Body of pancreas (tissue), 4 donors: ENCODE measurements around the gene ZBED6. TPM values are rescaled to one million over a fixed set of nuclear protein-coding genes. Genes with fewer than 3 reads are reported as not detected.

ENCODE experiments used
- ATAC-seq: fragments of 150-250 bp; one replicate; pipeline ENCODE4 v1.9.1; 2016
- DNase-seq, 4 donors: peaks; one replicate each; pipeline ENCODE4 v3.0.0-alpha.2; 2019
- H3K27ac ChIP-seq, 4 donors: fragments of 200-600 bp; sonication (generic); 1 replicate in 3 of 4; 2 replicates in 1 of 4; pipeline versions ENCODE4 v1.5.1 to v1.6.1; 2016 to 2019; ENCODE audit warnings: mild to moderate bottlenecking in 1 of 4, mixed read lengths in 1 of 4, moderate library complexity in 1 of 4
- H3K27me3 ChIP-seq, 2 donors: fragments of 200-600 bp; sonication (generic); one replicate each; pipeline ENCODE4 v1.6.0; 2016; ENCODE audit warnings: mild to moderate bottlenecking in 1 of 2
- H3K36me3 ChIP-seq, 2 donors: fragments of 200-600 bp; sonication (generic); replicated peaks in 1 of 2; 2 replicates each; pipeline ENCODE4 v1.5.1; 2016; ENCODE audit warnings: low read depth in 2 of 2; ENCODE audit not compliant: insufficient read depth in 1 of 2
- H3K4me1 ChIP-seq: fragments of 200-600 bp; sonication (generic); one replicate; pipeline ENCODE4 v1.6.0; 2016
- H3K4me3 ChIP-seq, 2 donors: fragments of 200-600 bp; sonication (generic); 1 replicate in 1 of 2; 2 replicates in 1 of 2; pipeline ENCODE4 v1.5.1; 2016 to 2019
- H3K9me3 ChIP-seq, 3 donors: fragments of 200-600 bp; sonication (generic); 1 replicate in 2 of 3; 2 replicates in 1 of 3; pipeline ENCODE4 v1.5.1; 2016
- CTCF ChIP-seq, 7 experiments: fragments of 450-650 bp in 4 of 7; fragments of 200-600 bp in 3 of 7; sonication (generic) in 3 of 7; IDR thresholded peaks; one replicate each; pipeline ENCODE4 v1.5.1; 2016 to 2019; ENCODE audit warnings: antibody characterized with exemption in 7 of 7
- POLR2A ChIP-seq, 3 donors: fragments of 450-650 bp; IDR thresholded peaks; one replicate each; pipeline ENCODE4 v1.6.1; 2016; ENCODE audit warnings: antibody characterized with exemption in 3 of 3, mild to moderate bottlenecking in 2 of 3
- WGBS, 2 donors: methylation state at CpG; one replicate each; pipeline ENCODE4 v1.1.5; 2017; 5-methylcytosine and 5-hydroxymethylcytosine counted together
- intact Hi-C: fragments of 100-400 bp; cut with DNase I; formaldehyde crosslinking; loops from one replicate; pipeline ENCODE4 v1.15.1; 2023
- total RNA-seq, 2 donors: library from RNA; depleted of rRNA; stranded (reverse); fragments of >200 nt; gene quantifications; one replicate each; pipeline ENCODE4 v1.1.0, GENCODE V29; 2016

The ZBED6 gene
- total RNA-seq, 2 donors from 2014 or later = 7.8 to 20.8 TPM

GRCh38 chr1:203794764-203795440 lies 521 bp upstream of the ZBED6 start:
- intact Hi-C loops = no loop called here
- ATAC-seq (no peak), DNase-seq (no peak)
- 75 to 76% methylated on average over 19 of the region's 19 CpGs for WGBS, 2 donors
- no peak for TF ChIP-seq CTCF (IDR thresholded peaks at IDR 0.05)
- TF ChIP-seq POLR2A (IDR thresholded peaks at IDR 0.05) = no peak
- Histone ChIP-seq H3K4me3 (no peak overlapping the region), H3K9me3 (no peaks in the 10 kb centered on the region), H3K27me3 (no peaks in the 10 kb centered on the region), H3K27ac (peak overlapping the region; percentile 93 to 98 (median 96)), H3K36me3 (no peaks in the 10 kb centered on the region), H3K4me1 (peaks cover 40% of the 10 kb centered on the region)

- TF ChIP-seq CTCF (IDR thresholded peaks at IDR 0.05) (no peak), POLR2A (IDR thresholded peaks at IDR 0.05) (no peak)
- Histone ChIP-seq H3K36me3 (no peaks in the 10 kb centered on the region), H3K27ac (peak overlapping the region; percentile 93 to 98 (median 96)), H3K4me1 (peaks cover 51% of the 10 kb centered on the region), H3K9me3 (no peaks in the 10 kb centered on the region), H3K27me3 (no peaks in the 10 kb centered on the region), H3K4me3 (peak overlapping the region; percentile 73 to 77)
- ATAC-seq = no peak
- peak in 3 of 4 donors; percentile 19 to 26 (median 24) for DNase-seq
- intact Hi-C loops = no loop called here
- WGBS, 2 donors = 0 to 2% methylated on average over 12 of the region's 12 CpGs
Observed at GRCh38 chr1:203796236-203796605, 798 bp downstream of the ZBED6 start.

GRCh38 chr1:203797216-203797615 lies 1.8 kb downstream of the ZBED6 start:
- Histone ChIP-seq H3K27ac (no peak overlapping the region), H3K27me3 (no peaks in the 10 kb centered on the region), H3K4me3 (no peak overlapping the region), H3K36me3 (no peaks in the 10 kb centered on the region), H3K4me1 (peaks cover 60% of the 10 kb centered on the region), H3K9me3 (no peaks in the 10 kb centered on the region)
- no peak for DNase-seq
- WGBS, 2 donors = 62 to 85% methylated on average over 2 of the region's 2 CpGs
- ATAC-seq = no peak
- intact Hi-C loops = no loop called here
- no peak for TF ChIP-seq CTCF (IDR thresholded peaks at IDR 0.05)
- TF ChIP-seq POLR2A (IDR thresholded peaks at IDR 0.05) = no peak

- peak in 3 of 4 donors; percentile 11 to 31 (median 18) for DNase-seq
- Histone ChIP-seq H3K4me1 (peaks cover 64% of the 10 kb centered on the region), H3K27ac (no peak overlapping the region), H3K9me3 (no peaks in the 10 kb centered on the region), H3K36me3 (no peaks in the 10 kb centered on the region), H3K27me3 (no peaks in the 10 kb centered on the region), H3K4me3 (no peak overlapping the region)
- intact Hi-C loops = no loop called here
- 64 to 72% methylated on average over 6 of the region's 6 CpGs for WGBS, 2 donors
- no peak for TF ChIP-seq CTCF (IDR thresholded peaks at IDR 0.05)
- no peak for TF ChIP-seq POLR2A (IDR thresholded peaks at IDR 0.05)
- ATAC-seq = no peak
Observed at GRCh38 chr1:203797948-203798655, 2.7 kb downstream of the ZBED6 start.
